HG03135 (cell line): ENCODE results near the gene ADPRHL1.
"Not testable (repeated sequence)": the region's sequence is repeated elsewhere in the genome, so short reads cannot be mapped to it uniquely, and the experiment has no call there.

ENCODE experiments used
- ATAC-seq: cut with Tn5 transposase; IDR thresholded peaks from one replicate; pipeline ENCODE4 v1.9.1; 2021; ENCODE audit warnings: mild to moderate bottlenecking, moderate library complexity; ENCODE audit not compliant: unreplicated experiment

Gene ADPRHL1

DNA sequence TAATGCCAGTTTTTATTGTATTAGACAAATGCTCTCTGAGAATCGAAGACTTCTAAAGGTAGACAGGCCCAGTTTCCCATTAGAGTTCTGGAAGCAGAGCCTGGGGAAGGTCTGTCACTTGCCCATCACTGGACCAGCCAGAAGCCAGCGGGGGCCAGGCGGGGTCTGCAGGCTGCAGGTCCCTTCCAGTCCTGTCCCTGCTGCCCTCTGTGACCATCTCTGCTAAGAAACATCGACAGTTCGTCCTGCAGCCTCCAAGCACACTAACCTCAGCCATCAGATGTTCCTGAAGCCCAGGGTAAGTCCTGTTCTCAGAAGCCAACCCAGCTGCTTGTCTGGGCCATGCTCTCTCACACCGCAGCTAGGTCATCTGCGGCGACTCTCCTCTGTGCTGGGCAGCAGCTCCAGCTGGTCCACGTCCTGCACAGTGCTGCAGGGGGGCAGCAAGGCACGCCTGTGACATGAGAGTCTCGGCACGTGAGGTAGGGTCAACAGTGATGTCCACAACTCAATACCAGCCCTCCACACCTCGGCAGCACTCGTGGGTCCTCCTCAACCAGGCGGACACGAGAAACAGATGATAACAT, 2.9 kb upstream of the ADPRHL1 start:
- no peak for ATAC-seq

DNA sequence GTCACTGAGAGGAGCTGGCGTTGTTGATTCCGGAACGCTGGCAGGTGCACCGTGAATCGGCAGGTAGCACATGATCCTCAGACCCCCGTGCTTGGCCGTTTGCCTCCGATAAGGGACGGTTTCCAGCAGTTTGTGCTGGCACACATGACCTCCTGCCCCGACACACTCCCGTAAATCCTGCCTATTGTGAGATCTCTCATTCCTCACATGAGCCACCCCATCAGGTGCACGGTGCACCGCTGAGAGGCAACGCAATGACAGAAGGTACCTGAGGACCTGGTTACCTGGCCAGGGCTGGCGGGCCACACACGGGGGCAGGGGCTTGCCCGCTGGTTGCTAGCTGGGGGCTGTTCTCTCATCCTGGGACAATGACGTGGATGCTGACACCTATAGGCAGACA, 2.1 kb upstream of the ADPRHL1 start:
- ATAC-seq: no peak

DNA sequence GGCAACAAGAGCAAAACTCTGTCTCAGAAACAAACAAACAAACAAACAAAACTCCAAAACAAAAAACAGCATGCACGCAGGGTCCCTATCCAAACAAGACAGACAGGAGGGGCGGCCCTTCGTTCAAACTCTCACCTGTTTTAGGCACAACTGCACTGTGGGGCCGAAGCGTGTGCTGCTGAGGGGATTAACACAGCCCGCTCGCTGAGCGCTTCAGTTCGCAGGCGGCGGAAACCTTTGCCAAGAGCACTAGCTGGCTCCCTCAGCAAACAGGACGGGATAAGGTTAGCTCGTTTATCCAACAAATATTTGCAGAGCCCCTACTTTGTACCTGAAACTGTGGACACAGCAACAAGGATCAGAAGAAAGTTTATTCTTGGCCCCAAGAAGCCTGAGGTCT, 1.6 kb upstream of the ADPRHL1 start:
- ATAC-seq: no peak

DNA sequence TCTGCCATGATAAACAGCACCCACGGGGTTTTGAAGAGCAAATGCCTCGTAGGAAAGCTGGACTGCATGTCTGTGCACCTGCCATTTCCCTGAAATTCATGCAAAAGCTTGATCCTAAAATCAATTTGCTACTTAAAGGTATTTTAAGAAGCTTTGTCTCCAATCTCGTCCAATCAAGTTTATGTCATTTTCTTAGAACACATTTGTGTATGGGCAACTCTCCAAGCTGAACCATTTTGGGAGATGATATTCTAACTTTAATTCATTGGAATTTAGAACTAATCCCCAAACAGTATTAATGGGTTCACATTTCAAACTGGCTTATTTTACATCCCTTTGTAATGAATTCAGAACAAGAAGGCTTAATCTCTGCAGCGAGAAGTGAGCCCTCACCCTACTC, 822 bp downstream of the ADPRHL1 start:
- no peak for ATAC-seq

DNA sequence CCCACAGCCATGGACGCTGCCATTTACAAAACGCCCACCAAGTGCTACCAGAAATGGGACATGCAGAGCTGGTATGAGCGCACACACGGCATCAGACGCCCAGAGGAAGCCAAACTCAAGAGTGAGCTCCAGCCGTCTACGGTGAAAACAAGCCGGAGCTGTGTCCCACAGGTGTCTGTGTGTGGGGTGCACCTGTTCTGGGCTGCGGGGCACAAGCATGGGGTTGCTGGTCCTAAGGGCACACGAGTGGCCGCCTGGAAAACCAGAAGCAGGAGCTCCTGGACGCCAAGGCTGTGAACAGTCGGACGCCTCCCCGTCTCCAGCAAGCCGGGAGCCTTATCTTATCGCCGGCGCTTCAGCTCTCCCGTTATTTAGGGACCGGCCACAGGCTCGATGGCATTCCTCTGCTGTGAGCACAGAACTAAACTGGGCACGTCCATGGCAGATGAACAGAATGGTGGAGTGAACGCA, 1.3 kb downstream of the ADPRHL1 start:
- ATAC-seq: no peak

DNA sequence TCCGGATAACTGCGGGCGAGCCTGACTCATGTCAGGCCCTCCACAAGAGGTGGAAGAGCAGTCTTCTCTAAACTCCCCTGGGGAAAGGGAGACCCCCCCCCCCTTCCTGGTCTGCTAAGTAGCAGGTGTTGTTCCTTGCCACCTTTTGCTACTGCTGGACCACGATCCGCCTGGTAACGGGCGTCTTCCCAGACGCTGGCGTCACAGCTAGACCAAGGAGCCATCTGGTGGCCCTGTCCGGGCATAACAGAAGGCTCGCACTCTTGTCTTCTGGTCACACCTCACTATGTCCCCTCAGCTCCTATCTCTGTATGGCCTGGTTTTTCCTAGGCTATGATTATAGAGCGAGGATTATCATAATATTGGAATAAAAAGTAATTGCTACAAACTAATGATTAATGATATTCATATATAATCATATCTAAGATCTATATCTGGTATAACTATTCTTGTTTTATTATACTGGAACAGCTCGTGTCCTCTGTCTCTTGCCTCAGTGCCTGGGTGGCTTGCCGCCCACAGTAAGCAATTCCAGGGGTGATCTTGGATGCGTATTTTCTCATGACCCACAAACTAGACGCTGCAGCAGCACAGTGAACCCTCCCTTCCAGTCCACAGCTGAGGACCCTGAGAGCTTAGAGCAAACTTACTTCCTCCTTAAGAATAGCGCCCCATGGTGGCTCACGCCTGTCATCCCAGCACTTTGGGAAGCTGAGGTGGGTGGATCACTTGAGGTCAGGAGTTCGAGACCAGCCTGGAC, 2.2 kb downstream of the ADPRHL1 start:
- not testable (repeated sequence) for ATAC-seq

DNA sequence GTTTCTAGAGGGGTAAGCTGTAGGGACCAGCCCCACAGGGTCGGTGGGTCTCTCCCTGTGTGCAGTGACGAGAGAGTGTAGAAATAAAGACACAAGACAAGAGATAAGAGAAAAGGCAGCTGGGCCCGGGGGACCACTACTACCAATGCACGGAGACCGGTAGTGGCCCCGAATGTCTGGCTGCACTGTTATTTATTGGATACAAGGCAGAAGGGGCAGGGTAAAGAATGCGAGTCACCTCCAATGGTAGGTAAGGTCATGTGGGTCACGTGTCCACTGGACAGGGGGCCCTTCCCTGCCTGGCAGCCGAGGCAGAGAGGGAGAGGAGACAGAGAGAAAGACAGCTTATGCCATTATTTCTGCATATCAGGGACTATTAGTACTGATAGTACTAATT, 2.9 kb downstream of the ADPRHL1 start:
- not testable (repeated sequence) for ATAC-seq

DNA sequence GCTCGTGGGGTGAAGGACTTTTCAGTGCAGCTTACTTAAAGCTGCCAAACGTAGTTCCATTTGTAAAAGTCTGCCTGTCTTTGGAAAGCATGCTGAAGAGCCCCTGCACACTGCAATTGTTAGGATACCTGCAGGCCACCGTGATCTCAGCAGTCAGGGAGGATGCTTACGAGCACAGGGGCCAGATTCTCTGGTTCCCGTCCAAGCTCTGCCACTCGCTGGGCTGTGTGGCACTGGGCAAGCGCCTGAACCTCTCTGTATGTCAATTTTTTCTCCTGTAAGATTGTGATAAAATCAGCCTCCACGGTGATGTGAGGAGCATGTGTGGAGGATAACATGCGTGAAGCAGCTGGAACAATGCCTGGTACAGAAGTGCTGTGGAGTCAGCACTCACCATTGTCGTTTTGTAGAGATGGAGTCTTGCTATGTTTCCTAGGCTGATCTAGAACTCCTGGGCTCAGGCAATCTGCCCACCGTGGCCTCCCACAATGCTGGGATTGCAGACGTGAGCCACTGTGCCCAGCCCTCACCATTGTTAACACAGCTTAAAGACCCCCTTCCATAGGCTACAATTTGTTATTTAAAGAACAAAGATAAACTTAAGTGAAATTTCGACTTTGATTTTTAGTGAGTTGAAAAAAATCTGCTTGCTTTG, 3.5 kb downstream of the ADPRHL1 start:
- no peak for ATAC-seq

DNA sequence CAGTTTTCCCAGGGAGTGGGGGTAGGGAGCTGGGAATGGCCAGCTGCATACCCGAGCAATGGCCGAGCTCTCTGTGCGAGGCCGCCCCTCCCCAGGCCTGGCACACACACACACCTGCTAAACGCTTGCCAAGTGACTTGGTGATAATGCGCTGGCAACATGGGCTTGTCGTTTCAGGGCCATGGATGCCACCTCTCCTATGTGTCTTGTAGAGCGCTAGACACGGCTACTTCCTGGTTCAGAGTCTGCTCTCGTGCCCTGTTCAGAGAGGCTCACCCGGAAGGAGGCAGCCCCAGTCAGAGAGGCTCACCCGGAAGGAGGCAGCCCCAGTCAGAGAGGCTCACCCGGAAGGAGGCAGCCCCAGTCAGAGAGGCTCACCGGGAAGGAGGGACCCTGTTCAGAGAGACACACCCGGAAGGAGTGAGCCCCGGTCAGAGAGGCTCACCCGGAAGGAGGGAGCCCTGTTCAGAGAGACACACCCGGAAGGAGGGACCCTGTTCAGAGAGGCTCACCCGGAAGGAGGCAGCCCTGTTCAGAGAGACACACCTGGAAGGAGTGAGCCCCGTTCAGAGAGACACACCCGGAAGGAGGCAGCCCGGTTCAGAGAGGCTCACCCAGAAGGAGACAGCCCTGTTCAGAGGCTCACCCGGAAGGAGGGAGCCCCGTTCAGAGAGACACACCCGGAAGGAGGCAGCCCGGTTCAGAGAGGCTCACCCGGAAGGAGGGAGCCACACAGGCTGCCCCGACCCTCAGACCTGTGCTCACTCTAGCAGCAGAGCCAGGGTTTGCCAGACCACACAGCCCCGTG, 4.2 kb downstream of the ADPRHL1 start:
- ATAC-seq: no peak

DNA sequence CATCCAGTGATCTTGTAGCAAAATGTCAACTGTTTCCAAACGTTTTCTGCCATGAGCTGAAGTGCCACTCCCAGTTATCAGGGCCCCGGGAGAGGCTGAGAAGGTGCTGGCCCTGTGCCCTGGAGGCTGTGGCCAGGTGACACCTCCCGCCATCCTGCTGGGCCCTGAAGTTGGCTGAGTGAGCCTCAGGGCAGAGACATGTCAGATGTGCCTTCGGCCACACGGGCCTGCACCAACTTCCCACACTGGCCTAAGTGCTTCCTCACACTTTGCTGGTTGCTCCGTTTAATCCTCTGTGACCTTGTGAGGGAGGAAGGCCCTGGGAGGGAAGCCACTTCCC, 4.8 kb downstream of the ADPRHL1 start:
- no peak for ATAC-seq

DNA sequence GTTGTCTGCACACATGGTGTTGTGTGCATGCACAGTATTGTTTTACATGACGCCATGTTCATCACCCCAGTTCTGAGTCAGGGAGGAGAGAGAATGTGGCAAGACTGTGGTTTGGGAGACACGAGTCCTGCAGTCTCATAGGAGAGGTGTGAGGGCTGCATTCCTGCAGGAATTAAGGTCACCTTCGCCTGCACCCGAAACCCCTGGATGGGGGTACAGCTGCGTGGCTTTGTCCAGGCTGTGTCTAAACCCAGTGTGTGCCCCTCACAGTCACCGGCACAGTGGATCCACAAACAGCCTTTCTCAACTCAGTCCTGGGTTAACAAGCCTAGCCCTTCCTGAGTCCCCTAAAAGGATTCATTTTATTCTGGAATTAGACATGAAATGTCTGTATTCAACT, 5.7 kb downstream of the ADPRHL1 start:
- no peak for ATAC-seq

DNA sequence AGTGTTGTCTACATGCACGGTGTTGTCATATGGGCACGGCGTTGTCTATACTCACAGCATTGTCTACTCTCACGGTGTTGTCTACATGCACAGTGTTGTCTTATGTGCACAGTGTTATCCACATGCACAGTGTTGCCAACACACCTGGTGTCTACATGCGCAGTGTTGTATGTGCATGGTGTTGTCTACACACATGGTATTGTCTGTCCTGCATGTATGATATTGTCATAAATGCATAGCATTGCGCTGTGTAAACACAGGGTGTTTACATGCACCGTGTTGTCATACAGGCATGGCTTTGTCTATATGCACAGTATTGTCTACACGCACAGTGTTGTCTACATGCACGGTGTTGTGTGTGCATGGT, 6.8 kb downstream of the ADPRHL1 start:
- ATAC-seq: no peak

DNA sequence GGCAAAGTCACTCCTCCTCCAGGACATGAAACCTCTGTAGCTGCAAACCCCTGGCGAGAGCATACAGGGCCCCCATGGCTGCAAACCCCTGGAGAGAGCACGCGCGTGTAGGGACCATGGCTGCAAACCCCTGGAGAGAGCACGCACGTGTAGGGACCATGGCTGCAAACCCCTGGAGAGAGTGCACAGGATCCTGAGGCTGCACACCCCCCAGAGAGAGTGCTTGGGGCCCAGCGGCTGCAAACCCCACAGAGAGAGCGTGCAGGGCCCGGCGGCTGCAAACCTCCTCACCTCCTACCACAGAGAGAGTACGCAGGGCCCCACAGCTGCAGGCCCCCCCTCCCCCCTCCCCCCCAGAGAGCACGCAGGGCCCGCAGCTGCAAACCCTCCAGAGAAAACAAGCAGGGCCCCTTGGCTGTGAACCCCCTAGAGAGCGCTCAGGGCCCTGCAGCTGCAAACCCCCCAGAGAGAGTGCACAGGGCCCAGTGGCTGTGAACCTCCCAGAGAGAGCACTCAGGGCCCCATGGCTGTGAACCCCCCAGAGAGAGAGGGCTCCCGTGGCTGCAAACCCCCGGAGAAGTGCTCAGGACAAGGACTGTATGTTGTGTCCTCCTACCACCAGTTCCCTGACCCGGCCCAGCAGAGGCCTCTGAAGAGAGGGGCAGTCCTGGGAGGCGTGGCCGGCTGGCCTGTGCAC, 7.3 kb downstream of the ADPRHL1 start:
- no peak for ATAC-seq

DNA sequence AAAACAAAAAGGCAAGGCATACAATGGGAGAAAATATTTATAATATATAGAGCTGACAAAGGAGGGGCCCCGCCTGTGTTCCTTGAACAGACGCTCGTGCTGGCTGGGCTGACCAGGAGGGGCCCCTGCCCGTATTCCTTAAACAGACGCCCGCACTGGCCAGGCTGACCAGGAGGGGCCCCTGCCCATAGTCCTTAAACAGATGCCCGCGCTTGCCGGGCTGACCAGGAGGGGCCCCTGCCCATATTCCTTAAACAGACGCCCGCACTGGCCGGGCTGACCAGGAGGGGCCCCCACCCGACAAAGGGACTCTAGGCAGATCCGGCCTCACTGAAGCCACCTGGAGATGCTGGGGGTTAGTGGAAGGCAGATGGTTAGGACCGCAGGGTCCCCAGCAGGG, 9.3 kb downstream of the ADPRHL1 start:
- ATAC-seq: no peak

DNA sequence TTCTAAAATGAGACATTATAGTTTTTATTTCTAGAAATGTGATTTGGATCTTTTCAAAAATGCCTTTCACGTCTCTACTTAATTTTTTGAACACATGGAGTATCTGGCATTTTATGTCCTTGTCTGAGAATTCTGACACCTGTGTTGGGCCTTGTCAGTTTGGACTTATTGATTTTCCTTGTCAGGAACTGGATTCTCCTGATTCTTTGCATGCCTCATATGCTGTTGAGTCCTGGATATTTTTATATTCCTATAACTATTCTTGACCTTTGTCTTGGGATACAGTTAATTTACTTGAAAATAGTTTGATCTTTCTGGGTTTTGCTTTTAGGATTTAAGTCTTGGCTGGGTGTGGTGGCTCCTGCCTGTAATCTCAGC, 10.3 kb downstream of the ADPRHL1 start:
- no peak for ATAC-seq

DNA sequence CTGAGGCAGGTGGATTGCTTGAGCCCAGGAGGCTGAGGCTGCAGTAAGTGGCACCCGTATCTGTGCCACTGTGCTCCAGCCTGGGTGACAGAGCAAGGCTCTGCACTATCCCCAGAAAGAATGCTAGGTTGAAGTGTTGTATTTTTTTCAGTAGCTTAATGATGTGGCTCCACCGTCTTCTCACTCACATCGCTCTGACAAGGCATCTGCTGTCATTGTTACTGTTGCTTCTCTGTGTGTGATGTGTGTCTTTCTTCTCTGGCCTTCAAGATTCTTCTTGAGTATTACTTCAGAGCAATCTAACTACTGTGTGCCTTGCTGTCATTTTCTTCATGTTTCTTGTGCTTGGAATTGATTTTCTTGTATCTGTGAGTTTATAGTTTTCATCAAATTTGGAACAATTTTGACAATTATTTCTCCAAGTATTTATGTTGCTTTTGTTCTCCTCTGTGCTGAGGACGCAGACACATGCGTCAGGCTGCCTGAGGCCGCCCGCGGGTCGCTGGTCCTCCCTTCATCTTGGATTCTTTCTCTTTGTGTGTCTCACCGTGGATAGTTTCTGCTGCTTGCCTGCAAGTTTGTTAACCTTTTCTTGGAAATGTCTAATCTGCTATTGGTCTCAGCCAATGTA, 10.8 kb downstream of the ADPRHL1 start:
- no peak for ATAC-seq

DNA sequence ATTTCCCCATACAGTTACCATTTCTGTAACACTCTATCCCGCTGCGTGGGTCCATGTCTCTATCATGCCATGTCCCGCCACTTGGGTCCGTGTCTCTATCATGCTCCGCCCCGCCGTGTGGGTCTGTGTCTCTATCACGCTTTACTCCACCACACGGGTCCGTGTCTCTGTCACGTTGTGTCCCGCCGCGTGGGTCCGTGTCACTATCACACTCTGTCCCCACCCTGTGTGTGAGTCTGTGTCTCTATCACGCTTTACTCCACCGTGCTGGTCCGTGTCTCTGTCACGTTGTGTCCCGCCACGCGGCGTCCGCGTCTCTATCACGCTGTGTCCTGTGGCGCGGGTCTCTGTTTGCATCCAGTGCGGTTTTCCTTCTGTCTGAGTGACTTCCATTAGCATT, 11.6 kb downstream of the ADPRHL1 start:
- no peak for ATAC-seq

DNA sequence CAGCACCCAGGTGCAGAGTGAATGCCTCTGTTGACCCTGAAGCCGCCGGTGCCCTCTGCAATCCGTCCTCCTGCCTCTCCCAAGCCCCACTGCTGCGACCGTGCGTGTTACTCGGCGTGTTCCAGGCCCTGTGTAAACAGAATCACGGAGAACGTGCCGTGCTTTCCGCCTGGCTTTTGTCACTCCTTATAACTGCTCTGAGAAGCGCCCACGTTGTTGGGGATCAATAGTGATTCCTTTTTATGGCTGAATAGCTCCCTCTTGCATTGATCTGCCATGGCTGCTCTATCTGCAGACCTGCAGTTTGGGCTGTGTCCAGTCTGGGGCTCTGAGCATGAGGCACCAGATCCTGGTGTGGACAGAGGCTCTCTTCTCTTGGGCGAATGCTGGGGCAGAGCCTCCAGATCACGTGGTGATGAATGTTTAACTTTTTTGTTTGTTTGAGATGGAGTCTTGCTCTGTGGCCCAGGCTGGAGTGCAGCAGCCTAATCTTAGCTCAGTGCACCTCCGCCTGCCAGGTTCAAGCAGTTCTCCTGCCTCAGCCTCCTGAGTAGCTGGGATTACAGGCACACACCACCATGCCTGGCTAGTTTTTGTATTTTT, 15.8 kb downstream of the ADPRHL1 start:
- no peak for ATAC-seq

DNA sequence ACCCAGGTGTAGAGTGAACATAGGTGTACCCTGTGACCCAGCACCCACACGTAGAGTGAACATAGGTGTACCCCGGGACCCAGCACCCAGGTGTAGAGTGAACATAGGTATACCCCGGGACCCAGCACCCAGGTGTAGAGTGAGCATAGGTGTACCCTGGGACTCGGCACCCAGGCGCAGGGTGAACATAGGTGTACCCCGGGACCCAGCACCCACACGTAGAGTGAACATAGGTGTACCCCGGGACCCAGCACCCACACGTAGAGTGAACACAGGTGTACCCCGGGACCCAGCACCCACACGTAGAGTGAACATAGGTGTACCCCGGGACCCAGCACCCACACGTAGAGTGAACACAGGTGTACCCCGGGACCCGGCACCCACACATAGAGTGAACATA, 16.4 kb downstream of the ADPRHL1 start:
- not testable (repeated sequence) for ATAC-seq

DNA sequence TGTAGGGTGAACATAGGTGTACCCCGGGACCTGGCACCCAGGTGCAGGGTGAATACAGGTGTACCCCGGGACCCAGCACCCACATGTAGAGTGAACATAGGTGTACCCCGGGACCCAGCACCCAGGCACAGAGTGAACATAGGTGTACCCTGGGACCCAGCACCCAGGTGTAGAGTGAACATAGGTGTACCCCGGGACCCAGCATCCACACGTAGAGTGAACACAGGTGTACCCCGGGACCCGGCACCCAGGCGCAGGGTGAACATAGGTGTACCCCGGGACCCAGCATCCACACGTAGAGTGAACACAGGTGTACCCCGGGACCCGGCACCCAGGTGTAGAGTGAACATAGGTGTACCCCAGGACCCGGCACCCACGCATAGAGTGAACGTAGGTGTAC, 17.4 kb downstream of the ADPRHL1 start:
- ATAC-seq: not testable (repeated sequence)
